PC-9 (cell line): ENCODE results near the gene RNF145.

Experiments used
- CTCF ChIP-seq: fragments of 200-600 bp; sonication (generic); conservative IDR thresholded peaks from 2 replicates; pipeline ENCODE4 v1.6.1; 2017; ENCODE audit warnings: mixed run types, antibody characterized with exemption, mild to moderate bottlenecking, moderate library complexity
- EZH2 ChIP-seq: fragments of 200-600 bp; sonication (generic); IDR thresholded peaks from 2 replicates; pipeline ENCODE4 v1.8.0; 2017; ENCODE audit warnings: antibody characterized with exemption, low read depth

- TF ChIP-seq CTCF (no peak), EZH2 (no peak)
Observed at GRCh38 chr5:159132429-159133040, 76.8 kb downstream of the RNF145 start.
